ENCODE data around the gene SEC14L1. TPM values are rescaled to one million over a fixed set of nuclear protein-coding genes. Genes with fewer than 3 reads are reported as not detected.

Gene SEC14L1
- total and polyA plus RNA-seq, 2 of the 8 experiments (the other 6 are each of a cell fraction or from before 2014, with no cell fraction given) = 27.2 to 74.4 TPM

DNA sequence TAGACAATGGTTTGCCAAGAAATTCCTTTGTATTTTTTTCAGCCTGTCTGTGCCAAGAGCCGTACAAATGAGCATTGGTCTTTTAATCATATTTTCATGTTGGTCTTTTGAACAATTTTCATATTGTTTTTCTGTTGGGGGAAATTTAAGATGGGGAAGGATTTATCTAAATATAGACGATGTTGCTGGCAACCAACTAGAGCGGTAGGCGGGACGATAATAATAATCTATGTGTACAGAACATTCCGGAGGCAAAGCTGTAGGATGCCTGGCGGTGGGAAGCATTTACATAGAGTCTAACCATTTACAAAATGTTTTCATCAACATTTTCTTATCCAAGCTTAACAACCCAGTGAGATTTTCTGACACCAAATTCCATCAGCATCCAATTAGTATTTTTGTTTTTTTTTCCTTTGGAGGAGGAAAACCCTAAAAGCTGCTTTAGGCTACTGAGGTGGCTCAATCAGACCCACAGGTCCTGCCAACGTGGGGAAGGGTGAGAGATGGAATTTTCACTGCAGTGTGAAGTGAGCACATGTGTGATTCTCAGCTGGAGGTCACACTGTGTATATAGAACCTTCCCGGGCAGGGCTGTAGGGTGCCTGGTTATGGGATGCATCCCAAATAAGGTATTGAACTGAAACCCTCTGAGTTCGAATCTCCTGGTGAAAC lies 11.7 kb upstream of the SEC14L1 start (continued):
- TF ChIP-seq NRF1 (IDR thresholded peaks at IDR 0.05; ENCODE audit: low read depth, low read length) = no peak
- no peak for TF ChIP-seq HDAC6 (IDR thresholded peaks at IDR 0.05; ENCODE audit: low read depth, low read length)
- TF ChIP-seq FOSL1 (IDR thresholded peaks at IDR 0.05; ENCODE audit: insufficient read depth, low read depth, low read length) = no peak
- TF ChIP-seq POU5F1 (IDR thresholded peaks at IDR 0.05; ENCODE audit: low read depth, low read length) = no peak
- TF ChIP-seq CTBP2 (IDR thresholded peaks at IDR 0.05; ENCODE audit: borderline replicate concordance, insufficient read depth, insufficient read length, low read length) = no peak
- no peak for TF ChIP-seq CEBPB (IDR thresholded peaks at IDR 0.05; ENCODE audit: low read depth, low read length)
- no peak for TF ChIP-seq EGR1 (IDR thresholded peaks at IDR 0.05; ENCODE audit: borderline replicate concordance, low read depth, low read length)
